K562 (cell line): Measurements from ENCODE around the gene WDR47. TPM values are rescaled to one million over a fixed set of nuclear protein-coding genes. Genes with fewer than 3 reads are reported as not detected.

ENCODE experiments used
- CHD1 ChIP-seq: fragments of 200-600 bp; sonication (generic); IDR thresholded peaks from one replicate; pipeline ENCODE4 v1.6.1; 2012; ENCODE audit warnings: mild to moderate bottlenecking, moderate library complexity, low read length, inconsistent platforms
- CREM ChIP-seq: IDR thresholded peaks from 2 replicates; pipeline ENCODE4 v1.6.1; 2014; ENCODE audit warnings: antibody characterized with exemption, low read depth
- ETV1 ChIP-seq: fragments of 450-650 bp; conservative IDR thresholded peaks from 2 replicates; pipeline ENCODE4 v1.6.1; 2016; ENCODE audit warnings: missing genetic modification characterization, control low read depth, low read depth, missing compliant biosample characterization
- HMBOX1 ChIP-seq: sonication (generic); IDR thresholded peaks from 2 replicates; pipeline ENCODE4 v1.6.1; 2016
- HMG20A ChIP-seq: fragments of 450-650 bp; formaldehyde crosslinking; conservative IDR thresholded peaks from 2 replicates; pipeline ENCODE4 v1.4.0; 2020; ENCODE audit warnings: mild to moderate bottlenecking, mixed read lengths
- JUN ChIP-seq, 2 experiments: sonication (generic) in 1 of 2; formaldehyde crosslinking in 1 of 2; IDR thresholded peaks; 2 replicates each; pipeline versions ENCODE4 v1.6.1 to v1.8.0; 2012 to 2022; ENCODE audit warnings: borderline replicate concordance in 2 of 2, mild to moderate bottlenecking in 2 of 2, improper control_type of control experiment in 1 of 2, low read depth in 1 of 2, low read length in 1 of 2, missing genetic modification reagents in 1 of 2
- JUNB ChIP-seq: fragments of 450-650 bp; formaldehyde crosslinking; conservative IDR thresholded peaks from 2 replicates; pipeline ENCODE4 v1.4.0; 2020; ENCODE audit warnings: mild to moderate bottlenecking
- L3MBTL2 ChIP-seq: fragments of 450-650 bp; IDR thresholded peaks from 2 replicates; pipeline ENCODE4 v1.6.1; 2016; ENCODE audit warnings: mild to moderate bottlenecking, moderate library complexity
- MXI1 ChIP-seq: IDR thresholded peaks from 2 replicates; pipeline ENCODE4 v1.6.1; 2011; ENCODE audit warnings: low read depth, mild to moderate bottlenecking, improper control_type of control experiment, low read length
- NFATC3 ChIP-seq: fragments of 450-650 bp; IDR thresholded peaks from 2 replicates; pipeline ENCODE4 v1.6.1; 2017; ENCODE audit warnings: mild to moderate bottlenecking
- NRF1 ChIP-seq, 2 experiments: fragments of 450-650 bp; IDR thresholded peaks in 1 of 2; conservative IDR thresholded peaks in 1 of 2; 2 replicates each; pipeline ENCODE4 v1.6.1; 2014; ENCODE audit warnings: mild to moderate bottlenecking in 2 of 2
- PCBP2 ChIP-seq: fragments of 200-400 bp; formaldehyde crosslinking; IDR thresholded peaks from 2 replicates; pipeline ENCODE4 v1.6.1; 2018; ENCODE audit warnings: low read length, low read depth, mild to moderate bottlenecking, moderate library complexity; ENCODE audit not compliant: poor library complexity, severe bottlenecking
- PTBP1 ChIP-seq: fragments of 200-400 bp; formaldehyde crosslinking; IDR thresholded peaks from 2 replicates; pipeline ENCODE4 v1.6.1; 2017; ENCODE audit warnings: low read depth, low read length
- RBFOX2 ChIP-seq: fragments of 200-400 bp; formaldehyde crosslinking; IDR thresholded peaks from 2 replicates; pipeline ENCODE4 v1.6.1; 2017; ENCODE audit warnings: low read depth, mild to moderate bottlenecking, low read length, moderate library complexity
- RFX1 ChIP-seq: fragments of 450-650 bp; IDR thresholded peaks from 2 replicates; pipeline ENCODE4 v1.6.1; 2016; ENCODE audit warnings: mild to moderate bottlenecking, moderate library complexity
- TAL1 ChIP-seq: fragments of 450-650 bp; IDR thresholded peaks from 2 replicates; pipeline ENCODE4 v1.6.1; 2016; ENCODE audit warnings: mild to moderate bottlenecking
- TBP ChIP-seq: optimal IDR thresholded peaks from 2 replicates; pipeline ENCODE3; 2011; ENCODE audit warnings: low read depth, low read length, improper control_type of control experiment
- TCF7L2 ChIP-seq: fragments of 150-350 bp; IDR thresholded peaks from 2 replicates; pipeline ENCODE4 v1.6.1; 2016; ENCODE audit warnings: low read depth, mild to moderate bottlenecking, low read length, moderate library complexity
- THRAP3 ChIP-seq: fragments of 450-650 bp; IDR thresholded peaks from 2 replicates; pipeline ENCODE4 v1.6.1; 2016; ENCODE audit warnings: mild to moderate bottlenecking, inconsistent platforms, borderline replicate concordance
- TRIM25 ChIP-seq: fragments of 450-650 bp; IDR thresholded peaks from 2 replicates; pipeline ENCODE4 v1.7.0; 2016; ENCODE audit warnings: borderline replicate concordance
- ZKSCAN1 ChIP-seq: fragments of 150-350 bp; IDR thresholded peaks from 2 replicates; pipeline ENCODE4 v1.6.1; 2016; ENCODE audit warnings: low read depth, low read length
- ZNF12 ChIP-seq: sonication (generic); formaldehyde crosslinking; IDR thresholded peaks from 2 replicates; pipeline ENCODE4 v1.4.0; 2020; ENCODE audit warnings: mild to moderate bottlenecking, missing genetic modification reagents
- ZNF175 ChIP-seq: fragments of 200-800 bp; sonication (Bioruptor generic); IDR thresholded peaks from 2 replicates; pipeline ENCODE4 v1.6.1; 2016; ENCODE audit warnings: low read depth, mild to moderate bottlenecking, missing genetic modification characterization, missing compliant biosample characterization
- ZNF444 ChIP-seq: fragments of 250-450 bp; sonication (Bioruptor Pico); IDR thresholded peaks from 2 replicates; pipeline ENCODE4 v1.4.0; 2020; ENCODE audit warnings: mild to moderate bottlenecking, moderate library complexity
- ZNF639 ChIP-seq, 2 experiments: fragments of 200-800 bp in 1 of 2; sonication (Bioruptor generic) in 1 of 2; sonication (generic) in 1 of 2; formaldehyde crosslinking in 1 of 2; IDR thresholded peaks in 1 of 2; conservative IDR thresholded peaks in 1 of 2; 2 replicates each; pipeline versions ENCODE4 v1.5.0 to v1.6.1; 2016 to 2020; ENCODE audit warnings: missing compliant biosample characterization in 1 of 2, missing genetic modification characterization in 1 of 2, missing genetic modification reagents in 1 of 2
- polyA plus RNA-seq, 8 experiments: library from polyadenylated mRNA; depleted of rRNA in 4 of 8; stranded (reverse) in 5 of 8; unstranded in 3 of 8; fragments of >200 nt; fragmentation: Nextera tagmentation in 2 of 8; fragmentation: Illumina TruSeq in 1 of 8; extraction: Ambion mirVana in 2 of 8; extraction: Trizol in 1 of 8; gene quantifications; 2 replicates each; pipeline versions ENCODE4 v1.2.1 to v1.2.3, GENCODE V29; 2011 to 2014; ENCODE audit warnings: inconsistent platforms in 1 of 8, missing spikeins in 1 of 8
- total RNA-seq, 7 experiments: library from RNA; depleted of rRNA in 6 of 7; stranded (reverse); fragments of >200 nt in 6 of 7; fragmentation: Illumina TruSeq in 2 of 7; extraction: Trizol in 2 of 7; gene quantifications; 2 replicates each; pipeline versions ENCODE4 v1.2.1 to v1.2.3, GENCODE V29; 2011 to 2021; ENCODE audit warnings: low replicate concordance in 1 of 7

Gene WDR47
- total and polyA plus RNA-seq, 9 of the 15 experiments (the other 6 are each of a cell fraction or from before 2014, with no cell fraction given): 1.3 to 10.1 (median 4.9) TPM

- TF ChIP-seq RBFOX2 (no peak), TBP (peak; percentile 60), TCF7L2 (peak; percentile 44; the same call in 1 of the 2 replicates), ZNF12 (CRISPR knock-in tag) (no peak), JUNB (no peak), TAL1 (no peak), CREM (peak; percentile 70), NRF1 (conservative IDR thresholded peaks at IDR 0.05 in 1 of 2, IDR thresholded peaks at IDR 0.05 in 1 of 2) (no peak), CHD1 (peak; percentile 52), ETV1 (tag) (peak; percentile 57), THRAP3 (peak; percentile 72; the same call in 1 of the 2 replicates), JUN (IDR thresholded peaks at IDR 0.05; ENCODE audit: borderline replicate concordance, low read depth, low read length) (0 out of 2 replicates have a peak, but pooled peaks have one; percentile 12), JUN (CRISPR knock-in tag; IDR thresholded peaks at IDR 0.05; ENCODE audit: borderline replicate concordance) (no peak), MXI1 (0 out of 2 replicates have a peak, but pooled peaks have one; percentile 51), NFATC3 (peak; percentile 64; the same call in 1 of the 2 replicates), PTBP1 (0 out of 2 replicates have a peak, but pooled peaks have one; percentile 57), TRIM25 (no peak), L3MBTL2 (peak; percentile 66), ZNF639 (CRISPR knock-in tag; conservative IDR thresholded peaks at IDR 0.05 in 1 of 2, IDR thresholded peaks at IDR 0.05 in 1 of 2) (peak in 1 of 2 experiments; percentile 60; a peak in 2 of 4 replicates), HMBOX1 (peak; percentile 99), PCBP2 (no peak), HMG20A (no peak), ZNF175 (CRISPR knock-in tag) (no peak), RFX1 (no peak), ZNF444 (no peak), ZKSCAN1 (peak; percentile 55; the same call in 1 of the 2 replicates)
Measured at GRCh38 chr1:109089242-109090015, 47.5 kb upstream of the WDR47 start (continued).
